Dendritic cell treated with granulocyte-macrophage colony-stimulating factor and Interleukin-4, amounts not matched to agents 40 ng/mL and 50 ng/mL, for 4 days (primary cell): ENCODE results near the gene ISX.
"Not testable (repeated sequence)": the region's sequence is repeated elsewhere in the genome, so short reads cannot be mapped to it uniquely, and the experiment has no call there.

ENCODE experiments used
- H3K27ac Mint-ChIP-seq: one replicate; pipeline ENCODE4 v1.8.0; 2022; ENCODE audit warnings: mild to moderate bottlenecking, mixed read lengths
- H3K27me3 Mint-ChIP-seq: one replicate; pipeline ENCODE4 v1.8.0; 2022; ENCODE audit warnings: mild to moderate bottlenecking, mixed read lengths
- H3K36me3 Mint-ChIP-seq: one replicate; pipeline ENCODE4 v1.8.0; 2022; ENCODE audit warnings: low read depth, mixed read lengths
- H3K4me1 Mint-ChIP-seq: one replicate; pipeline ENCODE4 v1.8.0; 2022; ENCODE audit warnings: low read depth, mixed read lengths
- H3K4me3 Mint-ChIP-seq: one replicate; pipeline ENCODE4 v1.8.0; 2022; ENCODE audit warnings: mild to moderate bottlenecking, moderate library complexity, mixed read lengths
- H3K9me3 Mint-ChIP-seq: one replicate; pipeline ENCODE4 v1.8.0; 2022; ENCODE audit warnings: mixed read lengths
- intact Hi-C: fragments of 100-400 bp; cut with micrococcal nuclease; formaldehyde crosslinking; loops from one replicate; pipeline ENCODE4 v1.15.0; 2022

The ISX gene

GRCh38 chr22:35043252-35043933 is 22.6 kb upstream of the ISX start:
- Mint-ChIP-seq H3K27me3 (no peaks in the 10 kb centered on the region), H3K4me3 (no peak overlapping the region), H3K27ac (no peak overlapping the region), H3K36me3 (no peaks in the 10 kb centered on the region), H3K9me3 (no peaks in the 10 kb centered on the region), H3K4me1 (no peaks in the 10 kb centered on the region)
- intact Hi-C loops, result no loop called here

- no peak overlapping the region for H3K4me3 Mint-ChIP-seq
- no peaks in the 10 kb centered on the region for H3K27me3 Mint-ChIP-seq
- no peaks in the 10 kb centered on the region for H3K9me3 Mint-ChIP-seq
- no peaks in the 10 kb centered on the region for H3K36me3 Mint-ChIP-seq
- intact Hi-C loops, result no loop called here
- no peak overlapping the region for H3K27ac Mint-ChIP-seq
- H3K4me1 Mint-ChIP-seq, result no peaks in the 10 kb centered on the region
Measured at GRCh38 chr22:35043934-35044319, 22.0 kb upstream of the ISX start.

- Mint-ChIP-seq H3K4me3 (no peak overlapping the region), H3K36me3 (no peaks in the 10 kb centered on the region), H3K27ac (no peak overlapping the region), H3K4me1 (no peaks in the 10 kb centered on the region), H3K27me3 (no peaks in the 10 kb centered on the region), H3K9me3 (no peaks in the 10 kb centered on the region)
- intact Hi-C loops, result no loop called here
Measured at GRCh38 chr22:35044607-35045390, 21.2 kb upstream of the ISX start.

- no peaks in the 10 kb centered on the region for H3K36me3 Mint-ChIP-seq
- no peak overlapping the region for H3K4me3 Mint-ChIP-seq
- no peaks in the 10 kb centered on the region for H3K27me3 Mint-ChIP-seq
- no peak overlapping the region for H3K27ac Mint-ChIP-seq
- H3K9me3 Mint-ChIP-seq, result no peaks in the 10 kb centered on the region
- no peaks in the 10 kb centered on the region for H3K4me1 Mint-ChIP-seq
- intact Hi-C loops, result no loop called here
Measured at GRCh38 chr22:35045451-35045850, 20.5 kb upstream of the ISX start.

- no peak overlapping the region for H3K4me3 Mint-ChIP-seq
- H3K9me3 Mint-ChIP-seq, result no peaks in the 10 kb centered on the region
- H3K36me3 Mint-ChIP-seq, result no peaks in the 10 kb centered on the region
- no peaks in the 10 kb centered on the region for H3K27me3 Mint-ChIP-seq
- no peaks in the 10 kb centered on the region for H3K4me1 Mint-ChIP-seq
- intact Hi-C loops, result no loop called here
- no peak overlapping the region for H3K27ac Mint-ChIP-seq
Measured at GRCh38 chr22:35046744-35047462, 19.1 kb upstream of the ISX start.

GRCh38 chr22:35050038-35050437 is 15.9 kb upstream of the ISX start:
- intact Hi-C loops, H3K9me3 Mint-ChIP-seq, H3K27me3 Mint-ChIP-seq, H3K36me3 Mint-ChIP-seq, H3K27ac Mint-ChIP-seq, H3K4me1 Mint-ChIP-seq, H3K4me3 Mint-ChIP-seq: not testable (repeated sequence)

- Mint-ChIP-seq H3K4me1 (no peaks in the 10 kb centered on the region), H3K4me3 (no peak overlapping the region), H3K9me3 (no peaks in the 10 kb centered on the region), H3K36me3 (no peaks in the 10 kb centered on the region), H3K27ac (no peak overlapping the region), H3K27me3 (peaks cover 2% of the 10 kb centered on the region)
- intact Hi-C loops, result no loop called here
Measured at GRCh38 chr22:35051013-35051535, 14.9 kb upstream of the ISX start.

GRCh38 chr22:35051791-35052190 is 14.2 kb upstream of the ISX start:
- Mint-ChIP-seq H3K27me3 (peaks cover 2% of the 10 kb centered on the region), H3K27ac (no peak overlapping the region), H3K36me3 (no peaks in the 10 kb centered on the region), H3K4me3 (no peak overlapping the region), H3K9me3 (no peaks in the 10 kb centered on the region), H3K4me1 (no peaks in the 10 kb centered on the region)
- intact Hi-C loops, result no loop called here

- Mint-ChIP-seq H3K36me3 (no peaks in the 10 kb centered on the region), H3K4me3 (no peak overlapping the region), H3K4me1 (no peaks in the 10 kb centered on the region), H3K27me3 (peaks cover 2% of the 10 kb centered on the region), H3K27ac (no peak overlapping the region), H3K9me3 (no peaks in the 10 kb centered on the region)
- intact Hi-C loops, result no loop called here
Measured at GRCh38 chr22:35053060-35053835, 12.7 kb upstream of the ISX start.

GRCh38 chr22:35054064-35054463 is 11.9 kb upstream of the ISX start:
- peaks cover 2% of the 10 kb centered on the region for H3K27me3 Mint-ChIP-seq
- H3K4me1 Mint-ChIP-seq, result no peaks in the 10 kb centered on the region
- no peak overlapping the region for H3K27ac Mint-ChIP-seq
- no peaks in the 10 kb centered on the region for H3K36me3 Mint-ChIP-seq
- intact Hi-C loops, result no loop called here
- H3K4me3 Mint-ChIP-seq, result no peak overlapping the region
- no peaks in the 10 kb centered on the region for H3K9me3 Mint-ChIP-seq

GRCh38 chr22:35056486-35056885 is 9.5 kb upstream of the ISX start:
- Mint-ChIP-seq H3K36me3 (no peaks in the 10 kb centered on the region), H3K4me1 (no peaks in the 10 kb centered on the region), H3K4me3 (no peak overlapping the region), H3K27me3 (peaks cover 2% of the 10 kb centered on the region), H3K27ac (no peak overlapping the region), H3K9me3 (peaks cover 8% of the 10 kb centered on the region)
- intact Hi-C loops, result no loop called here

GRCh38 chr22:35057155-35057554 is 8.8 kb upstream of the ISX start:
- intact Hi-C loops, result no loop called here
- Mint-ChIP-seq H3K9me3 (peaks cover 8% of the 10 kb centered on the region), H3K36me3 (no peaks in the 10 kb centered on the region), H3K4me1 (no peaks in the 10 kb centered on the region), H3K27me3 (peaks cover 2% of the 10 kb centered on the region), H3K27ac (no peak overlapping the region), H3K4me3 (no peak overlapping the region)

- Mint-ChIP-seq H3K36me3 (no peaks in the 10 kb centered on the region), H3K4me1 (peaks cover 2% of the 10 kb centered on the region), H3K4me3 (no peak overlapping the region), H3K9me3 (peaks cover 8% of the 10 kb centered on the region), H3K27ac (no peak overlapping the region), H3K27me3 (no peaks in the 10 kb centered on the region)
- intact Hi-C loops, result no loop called here
Measured at GRCh38 chr22:35059632-35060031, 6.3 kb upstream of the ISX start.
